Measurements from ENCODE around the gene PANX2.

The PANX2 gene

GRCh38 chr22:50184004-50184901 is 13.7 kb downstream of the PANX2 start:
- no peak for DNase-seq (ENCODE audit: low spot score)

- no peak for DNase-seq (ENCODE audit: low spot score)
Observed at GRCh38 chr22:50184902-50185374, 14.4 kb downstream of the PANX2 start.

- peak; percentile 92 for DNase-seq (ENCODE audit: low spot score)
Observed at GRCh38 chr22:50185375-50186087, 15.0 kb downstream of the PANX2 start, which contains the start of gene TRABD. TRABD (plus strand) TSS chr22:50185913; CDS start chr22:50193061, 7,148 bp downstream.

GRCh38 chr22:50186181-50186714 is 15.7 kb downstream of the PANX2 start:
- DNase-seq (ENCODE audit: low spot score): no peak

- no peak for DNase-seq (ENCODE audit: low spot score)
Observed at GRCh38 chr22:50186761-50187523, 16.4 kb downstream of the PANX2 start.

- no peak for DNase-seq (ENCODE audit: low spot score)
Observed at GRCh38 chr22:50188356-50188755, 17.8 kb downstream of the PANX2 start.

- DNase-seq (ENCODE audit: low spot score): no peak
Observed at GRCh38 chr22:50189184-50189848, 18.8 kb downstream of the PANX2 start.

GRCh38 chr22:50189849-50190181 is 19.3 kb downstream of the PANX2 start:
- no peak for DNase-seq (ENCODE audit: low spot score)

- DNase-seq (ENCODE audit: low spot score): no peak
Observed at GRCh38 chr22:50190182-50190940, 19.8 kb downstream of the PANX2 start.

GRCh38 chr22:50190941-50191741 is 20.6 kb downstream of the PANX2 start:
- no peak for DNase-seq (ENCODE audit: low spot score)

- no peak for DNase-seq (ENCODE audit: low spot score)
Observed at GRCh38 chr22:50192436-50193204, 22.1 kb downstream of the PANX2 start.

- DNase-seq (ENCODE audit: low spot score): no peak
Observed at GRCh38 chr22:50193621-50194020, 23.1 kb downstream of the PANX2 start.

- no peak for DNase-seq (ENCODE audit: low spot score)
Observed at GRCh38 chr22:50194037-50194805, 23.7 kb downstream of the PANX2 start.

GRCh38 chr22:50196256-50196655 is 25.7 kb downstream of the PANX2 start:
- no peak for DNase-seq (ENCODE audit: low spot score)

GRCh38 chr22:50197000-50197800 is 26.7 kb downstream of the PANX2 start:
- no peak for DNase-seq (ENCODE audit: low spot score)

GRCh38 chr22:50197856-50198623 is 27.5 kb downstream of the PANX2 start:
- DNase-seq (ENCODE audit: low spot score): no peak

- DNase-seq (ENCODE audit: low spot score): no peak
Observed at GRCh38 chr22:50198624-50199017, 28.1 kb downstream of the PANX2 start.

Measured in LoVo (cell line).